ENCODE results near the gene ARHGEF1. TPM values are rescaled to one million over a fixed set of nuclear protein-coding genes. Genes with fewer than 3 reads are reported as not detected.

The ARHGEF1 gene
- total and polyA plus RNA-seq, 11 donors = 22.8 to 89.2 (median 28.0) TPM

GRCh38 chr19:41906916-41907680 is 24.1 kb downstream of the ARHGEF1 start:
- 81 to 85% (median 84%) methylated on average over 20 to 21 of the region's 21 CpGs for WGBS, 4 donors
- Histone ChIP-seq H3K9me3 (no peaks in the 10 kb centered on the region), H3K4me3 (no peak overlapping the region), H3K27me3 (peaks cover 2 to 27% (median 10%) of the 10 kb centered on the region in 9 donors), H3K36me3 (peaks cover 5 to 56% (median 50%) of the 10 kb centered on the region in 9 donors), H3K27ac (no peak overlapping the region), H3K4me1 (no peaks in the 10 kb centered on the region)
- no peak for TF ChIP-seq CTCF (IDR thresholded peaks at IDR 0.05)
- intact Hi-C loops (cut with DNase I) = no loop called here
- no peak for ATAC-seq
- no peak for DNase-seq

GRCh38 chr19:41907994-41908615 is 25.1 kb downstream of the ARHGEF1 start:
- peaks cover under 1 to 46% (median 40%) of the 10 kb centered on the region in 9 donors for H3K36me3 ChIP-seq
- no peak for ATAC-seq

DNA sequence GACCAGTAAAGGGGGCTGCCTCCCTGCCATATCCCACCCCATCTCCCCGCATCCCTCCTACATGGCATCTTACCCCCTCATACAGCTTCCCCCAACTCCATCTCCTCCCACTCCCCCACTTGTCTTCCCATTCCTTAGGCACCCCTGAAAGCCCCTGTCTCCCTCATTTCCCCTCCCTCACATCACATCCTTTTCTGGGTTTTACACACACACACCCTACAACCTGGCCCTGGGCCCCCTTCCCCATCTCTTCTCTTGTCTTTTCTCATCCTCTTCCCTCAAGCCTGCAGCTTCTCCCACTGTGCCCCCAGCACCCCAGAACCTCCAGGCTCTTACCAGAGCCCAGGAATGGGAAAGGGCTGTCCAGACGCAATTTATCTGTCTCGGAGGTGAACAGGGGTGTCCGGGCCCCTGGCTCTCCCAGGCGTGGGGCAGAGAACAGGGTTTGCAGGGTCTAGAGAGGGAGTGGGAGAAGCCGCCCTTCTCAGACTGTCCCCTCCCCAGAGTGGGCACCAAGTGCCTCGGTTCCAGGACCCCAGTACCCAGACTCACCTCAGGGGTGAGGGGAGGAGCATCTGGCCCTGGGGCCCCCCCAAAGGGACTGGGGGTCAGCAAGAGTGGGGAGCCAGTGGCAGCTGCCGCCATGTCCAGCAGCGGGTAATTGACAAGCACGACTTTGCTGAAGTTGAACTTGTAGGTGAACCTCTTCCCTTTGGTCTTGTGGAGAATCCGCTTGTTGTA is 25.9 kb downstream of the ARHGEF1 start:
- peaks cover 9 to 45% (median 23%) of the 10 kb centered on the region in 9 donors for H3K27me3 ChIP-seq
- no peak overlapping the region for H3K4me3 ChIP-seq

More at GRCh38 chr19:41907994-41908615, 25.1 kb downstream of the ARHGEF1 start:
- no peak for TF ChIP-seq POLR2A (IDR thresholded peaks at IDR 0.05)
- no peak for TF ChIP-seq CTCF (IDR thresholded peaks at IDR 0.05)
- H3K9me3 ChIP-seq = no peaks in the 10 kb centered on the region
- peaks cover 7 to 37% (median 18%) of the 10 kb centered on the region in 9 donors for H3K27me3 ChIP-seq
- H3K4me1 ChIP-seq = peaks cover 0 to 8% (median 0%) of the 10 kb centered on the region in 12 donors
- intact Hi-C loops (cut with DNase I) = no loop called here
- WGBS, 4 donors = 73 to 86% (median 84%) methylated on average over 11 to 25 of the region's 25 CpGs
- no peak overlapping the region for H3K27ac ChIP-seq
- no peak for DNase-seq
- H3K4me3 ChIP-seq = no peak overlapping the region

More for the DNA sequence above, 25.9 kb downstream of the ARHGEF1 start:
- peaks cover 0 to 11% (median 0%) of the 10 kb centered on the region in 12 donors for H3K4me1 ChIP-seq
- H3K36me3 ChIP-seq = peaks cover 0 to 38% (median 32%) of the 10 kb centered on the region in 9 donors
- ATAC-seq (no peak), DNase-seq (no peak)
- intact Hi-C loops (cut with DNase I) = no loop called here
- TF ChIP-seq POLR2A (IDR thresholded peaks at IDR 0.05) (no peak), CTCF (IDR thresholded peaks at IDR 0.05) (no peak)
- H3K27ac ChIP-seq = no peak overlapping the region
- WGBS, 4 donors = 72 to 82% (median 78%) methylated on average over 10 to 11 of the region's 11 CpGs
- no peaks in the 10 kb centered on the region for H3K9me3 ChIP-seq

Measured in heart left ventricle (tissue), 16 donors.